ENCODE results near the gene ROCK2. TPM values are rescaled to one million over a fixed set of nuclear protein-coding genes. Genes with fewer than 3 reads are reported as not detected.

The ROCK2 gene
- total and polyA plus RNA-seq, 2 donors (not counting 1 experiment from before 2014, with no cell fraction given): 32.0 to 58.1 TPM

DNA sequence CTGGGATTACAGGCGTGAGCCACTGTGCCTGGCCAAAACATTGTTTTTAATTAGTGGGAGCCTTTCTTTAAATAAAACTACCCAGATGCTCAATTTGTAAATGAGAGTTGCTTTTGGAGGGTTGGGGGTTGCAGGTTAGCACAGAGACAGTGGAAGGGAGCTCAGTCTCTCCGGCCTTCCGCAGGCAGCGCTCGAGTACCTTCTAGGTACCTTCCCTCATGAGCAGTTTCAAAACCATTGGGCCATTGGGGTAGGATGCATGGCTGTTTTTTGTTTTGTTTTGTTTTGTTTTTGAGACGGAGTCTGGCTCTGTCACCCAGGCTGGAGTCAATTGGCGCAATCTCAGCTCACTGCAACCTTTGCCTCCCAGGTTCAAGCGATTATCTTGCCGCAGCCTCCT is 170.2 kb downstream of the ROCK2 start:
- H3K27ac ChIP-seq (ENCODE audit: insufficient read depth, low read length): no peak overlapping the region
- no peaks in the 10 kb centered on the region for H3K36me3 ChIP-seq (ENCODE audit: control insufficient read depth, insufficient read depth, low read length)
- H2AFZ ChIP-seq (ENCODE audit: low read length): no peak overlapping the region
- no peak overlapping the region for H3K4me3 ChIP-seq (replicated peaks in 1 of 4; ENCODE audit: control extremely low read depth in 1 of 4, insufficient read depth in 1 of 4, low read depth in 3 of 4, low read length in 4 of 4)
- no peaks in the 10 kb centered on the region for H3K9me3 ChIP-seq (ENCODE audit: control insufficient read depth, insufficient read depth, low read depth, low read length)
- peaks cover 4% of the 10 kb centered on the region for H3K4me1 ChIP-seq (ENCODE audit: control insufficient read depth, extremely low read depth, insufficient read depth, low read length)
- H3K4me2 ChIP-seq (ENCODE audit: extremely low read depth, insufficient read depth, low read length): no peak overlapping the region
- no peaks in the 10 kb centered on the region for H3K79me2 ChIP-seq (ENCODE audit: control insufficient read depth, insufficient read depth, low read length)
- DNase-seq (ENCODE audit: low read depth in 2 of 2): no peak
- H4K20me1 ChIP-seq (ENCODE audit: control insufficient read depth, extremely low read depth, insufficient read depth, low read length): no peaks in the 10 kb centered on the region
- no peaks in the 10 kb centered on the region for H3K27me3 ChIP-seq (ENCODE audit: control insufficient read depth, insufficient read depth, low read length)
- no peak for TF ChIP-seq EZH2 (IDR thresholded peaks at IDR 0.05; ENCODE audit: low read length, missing control alignments)
- TF ChIP-seq, protein P1, sequence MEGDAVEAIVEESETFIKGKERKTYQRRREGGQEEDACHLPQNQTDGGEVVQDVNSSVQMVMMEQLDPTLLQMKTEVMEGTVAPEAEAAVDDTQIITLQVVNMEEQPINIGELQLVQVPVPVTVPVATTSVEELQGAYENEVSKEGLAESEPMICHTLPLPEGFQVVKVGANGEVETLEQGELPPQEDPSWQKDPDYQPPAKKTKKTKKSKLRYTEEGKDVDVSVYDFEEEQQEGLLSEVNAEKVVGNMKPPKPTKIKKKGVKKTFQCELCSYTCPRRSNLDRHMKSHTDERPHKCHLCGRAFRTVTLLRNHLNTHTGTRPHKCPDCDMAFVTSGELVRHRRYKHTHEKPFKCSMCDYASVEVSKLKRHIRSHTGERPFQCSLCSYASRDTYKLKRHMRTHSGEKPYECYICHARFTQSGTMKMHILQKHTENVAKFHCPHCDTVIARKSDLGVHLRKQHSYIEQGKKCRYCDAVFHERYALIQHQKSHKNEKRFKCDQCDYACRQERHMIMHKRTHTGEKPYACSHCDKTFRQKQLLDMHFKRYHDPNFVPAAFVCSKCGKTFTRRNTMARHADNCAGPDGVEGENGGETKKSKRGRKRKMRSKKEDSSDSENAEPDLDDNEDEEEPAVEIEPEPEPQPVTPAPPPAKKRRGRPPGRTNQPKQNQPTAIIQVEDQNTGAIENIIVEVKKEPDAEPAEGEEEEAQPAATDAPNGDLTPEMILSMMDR (conservative IDR thresholded peaks at IDR 0.05 in 1 of 2, IDR thresholded peaks at IDR 0.05 in 1 of 2; ENCODE audit: low read depth in 1 of 2, low read length in 2 of 2): no peak
- no peak overlapping the region for H3K9ac ChIP-seq (ENCODE audit: insufficient read depth, low read length)

DNA sequence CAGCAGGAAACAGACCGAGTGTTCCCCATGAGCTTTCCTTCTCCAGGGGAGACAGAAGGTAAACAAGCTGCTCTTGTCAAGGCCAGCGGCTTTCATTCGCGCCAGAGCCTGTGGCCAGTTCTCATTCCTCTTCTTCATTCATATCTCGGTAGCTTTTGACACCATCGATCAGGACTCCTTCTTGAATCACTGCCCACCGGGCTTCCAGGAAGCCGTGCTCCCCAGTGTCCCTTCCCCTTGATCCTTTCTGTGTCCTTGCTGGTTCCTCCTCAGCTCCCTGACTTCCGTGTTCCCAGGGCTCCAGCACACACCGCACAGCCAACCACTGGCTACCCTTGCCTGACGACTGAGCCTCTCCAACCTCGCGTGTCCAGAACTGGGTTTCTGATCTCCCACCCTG is 175.1 kb downstream of the ROCK2 start:
- H3K4me3 ChIP-seq (replicated peaks in 1 of 4; ENCODE audit: control extremely low read depth in 1 of 4, insufficient read depth in 1 of 4, low read depth in 3 of 4, low read length in 4 of 4): no peak overlapping the region
- no peaks in the 10 kb centered on the region for H3K36me3 ChIP-seq (ENCODE audit: control insufficient read depth, insufficient read depth, low read length)
- no peaks in the 10 kb centered on the region for H3K79me2 ChIP-seq (ENCODE audit: control insufficient read depth, insufficient read depth, low read length)
- peaks cover 2% of the 10 kb centered on the region for H3K4me1 ChIP-seq (ENCODE audit: control insufficient read depth, extremely low read depth, insufficient read depth, low read length)
- H4K20me1 ChIP-seq (ENCODE audit: control insufficient read depth, extremely low read depth, insufficient read depth, low read length): no peaks in the 10 kb centered on the region
- H3K4me2 ChIP-seq (ENCODE audit: extremely low read depth, insufficient read depth, low read length): no peak overlapping the region
- H3K27me3 ChIP-seq (ENCODE audit: control insufficient read depth, insufficient read depth, low read length): no peaks in the 10 kb centered on the region
- TF ChIP-seq, protein P1 (conservative IDR thresholded peaks at IDR 0.05 in 1 of 2, IDR thresholded peaks at IDR 0.05 in 1 of 2; ENCODE audit: low read depth in 1 of 2, low read length in 2 of 2): no peak
- TF ChIP-seq EZH2 (IDR thresholded peaks at IDR 0.05; ENCODE audit: low read length, missing control alignments): no peak
- H3K9me3 ChIP-seq (ENCODE audit: control insufficient read depth, insufficient read depth, low read depth, low read length): no peaks in the 10 kb centered on the region
- no peak overlapping the region for H2AFZ ChIP-seq (ENCODE audit: low read length)
- no peak overlapping the region for H3K27ac ChIP-seq (ENCODE audit: insufficient read depth, low read length)
- H3K9ac ChIP-seq (ENCODE audit: insufficient read depth, low read length): no peak overlapping the region
- DNase-seq (ENCODE audit: low read depth in 2 of 2): peak in 1 of 2 donors; percentile 18

DNA sequence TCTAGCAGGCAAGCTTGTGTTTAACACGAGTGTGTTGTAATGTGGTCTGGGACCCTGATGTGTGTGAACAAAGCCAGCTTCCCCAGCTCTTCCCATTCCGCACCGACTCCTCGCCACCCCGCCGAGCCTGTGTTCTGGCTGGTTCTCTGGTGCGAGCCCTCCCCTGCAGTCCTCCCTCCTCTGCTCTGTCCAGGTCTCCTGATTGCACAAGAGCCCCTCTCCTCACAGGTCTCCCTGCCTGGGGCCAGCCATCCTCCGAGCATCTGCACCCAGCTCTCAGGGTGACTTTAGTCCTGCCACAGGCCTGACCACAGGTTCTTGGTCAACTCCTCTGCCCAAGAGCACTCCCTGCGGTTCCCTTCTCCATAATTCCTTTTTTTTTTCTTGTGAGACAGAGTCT is 175.9 kb downstream of the ROCK2 start:
- Histone ChIP-seq H3K79me2 (ENCODE audit: control insufficient read depth, insufficient read depth, low read length) (no peaks in the 10 kb centered on the region), H3K36me3 (ENCODE audit: control insufficient read depth, insufficient read depth, low read length) (no peaks in the 10 kb centered on the region), H3K27ac (ENCODE audit: insufficient read depth, low read length) (no peak overlapping the region), H4K20me1 (ENCODE audit: control insufficient read depth, extremely low read depth, insufficient read depth, low read length) (no peaks in the 10 kb centered on the region), H3K4me1 (ENCODE audit: control insufficient read depth, extremely low read depth, insufficient read depth, low read length) (peaks cover 2% of the 10 kb centered on the region), H3K27me3 (ENCODE audit: control insufficient read depth, insufficient read depth, low read length) (no peaks in the 10 kb centered on the region), H3K4me2 (ENCODE audit: extremely low read depth, insufficient read depth, low read length) (no peak overlapping the region), H3K4me3 (replicated peaks in 1 of 4; ENCODE audit: control extremely low read depth in 1 of 4, insufficient read depth in 1 of 4, low read depth in 3 of 4, low read length in 4 of 4) (no peak overlapping the region), H2AFZ (ENCODE audit: low read length) (no peak overlapping the region), H3K9ac (ENCODE audit: insufficient read depth, low read length) (no peak overlapping the region), H3K9me3 (ENCODE audit: control insufficient read depth, insufficient read depth, low read depth, low read length) (no peaks in the 10 kb centered on the region)
- DNase-seq (ENCODE audit: low read depth in 2 of 2): no peak
- TF ChIP-seq, protein P1 (conservative IDR thresholded peaks at IDR 0.05 in 1 of 2, IDR thresholded peaks at IDR 0.05 in 1 of 2; ENCODE audit: low read depth in 1 of 2, low read length in 2 of 2): no peak
- no peak for TF ChIP-seq EZH2 (IDR thresholded peaks at IDR 0.05; ENCODE audit: low read length, missing control alignments)
